Loucy (cell line): Measurements from ENCODE around the gene SDK2.

Experiments used
- H2AFZ ChIP-seq: fragments of 200-600 bp; sonication (generic); 2 replicates; pipeline ENCODE4 v1.6.0; 2016; ENCODE audit warnings: antibody characterized with exemption, mild to moderate bottlenecking, low read length, moderate library complexity
- H3F3A ChIP-seq: fragments of 200-600 bp; 2 replicates; pipeline ENCODE4 v1.6.0; 2016; ENCODE audit warnings: antibody characterized with exemption, low read depth, mild to moderate bottlenecking
- H3K27me3 ChIP-seq: fragments of 200-600 bp; sonication (generic); 2 replicates; pipeline ENCODE4 v1.6.1; 2014; ENCODE audit warnings: low read length, mild to moderate bottlenecking; ENCODE audit not compliant: insufficient read depth, poor library complexity, severe bottlenecking
- H3K36me3 ChIP-seq: fragments of 200-600 bp; sonication (generic); 2 replicates; pipeline ENCODE4 v1.6.1; 2016; ENCODE audit warnings: low read length; ENCODE audit not compliant: insufficient read depth
- H3K4me1 ChIP-seq: fragments of 200-600 bp; sonication (generic); 2 replicates; pipeline ENCODE4 v1.5.1; 2014; ENCODE audit warnings: low read length, mild to moderate bottlenecking; ENCODE audit not compliant: insufficient read depth, poor library complexity, severe bottlenecking
- H3K4me2 ChIP-seq: fragments of 200-600 bp; sonication (generic); 2 replicates; pipeline ENCODE4 v1.6.0; 2014; ENCODE audit warnings: antibody characterized with exemption, low read length, low read depth, mild to moderate bottlenecking; ENCODE audit not compliant: poor library complexity, severe bottlenecking
- H3K4me3 ChIP-seq: fragments of 200-600 bp; sonication (generic); 2 replicates; pipeline ENCODE4 v1.5.1; 2014; ENCODE audit warnings: low read length, mild to moderate bottlenecking, mixed read lengths; ENCODE audit not compliant: poor library complexity, severe bottlenecking
- H3K79me2 ChIP-seq: fragments of 200-600 bp; sonication (generic); 2 replicates; pipeline ENCODE4 v1.6.1; 2014; ENCODE audit warnings: low read length; ENCODE audit not compliant: insufficient read depth
- H3K9ac ChIP-seq: fragments of 200-600 bp; sonication (generic); 2 replicates; pipeline ENCODE4 v1.6.0; 2014; ENCODE audit warnings: mild to moderate bottlenecking, low read depth, low read length, moderate library complexity; ENCODE audit not compliant: poor library complexity, severe bottlenecking
- H3K9me2 ChIP-seq: fragments of 200-600 bp; sonication (generic); replicated peaks from 2 replicates; pipeline ENCODE4 v1.6.1; 2016; ENCODE audit warnings: low read depth, low read length, mixed read lengths
- H3K9me3 ChIP-seq: fragments of 200-600 bp; sonication (generic); 2 replicates; pipeline ENCODE4 v1.6.1; 2014; ENCODE audit warnings: mild to moderate bottlenecking, antibody characterized with exemption, low read length, low read depth; ENCODE audit not compliant: insufficient read depth
- H4K20me1 ChIP-seq: fragments of 200-600 bp; sonication (generic); 2 replicates; pipeline ENCODE4 v1.6.0; 2014; ENCODE audit warnings: antibody characterized with exemption, low read length, mild to moderate bottlenecking; ENCODE audit not compliant: insufficient read depth, poor library complexity, severe bottlenecking
- EZH2phosphoT487 ChIP-seq: fragments of 200-600 bp; IDR thresholded peaks from 2 replicates; pipeline ENCODE4 v1.6.1; 2018; ENCODE audit warnings: antibody characterized with exemption, mild to moderate bottlenecking, moderate library complexity, borderline replicate concordance
- TF ChIP-seq, protein P1 (sequence below): fragments of 200-600 bp; sonication (generic); conservative IDR thresholded peaks from 2 replicates; pipeline ENCODE4 v1.5.1; 2014; ENCODE audit warnings: mild to moderate bottlenecking, antibody characterized with exemption, low read length

SDK2 gene

DNA sequence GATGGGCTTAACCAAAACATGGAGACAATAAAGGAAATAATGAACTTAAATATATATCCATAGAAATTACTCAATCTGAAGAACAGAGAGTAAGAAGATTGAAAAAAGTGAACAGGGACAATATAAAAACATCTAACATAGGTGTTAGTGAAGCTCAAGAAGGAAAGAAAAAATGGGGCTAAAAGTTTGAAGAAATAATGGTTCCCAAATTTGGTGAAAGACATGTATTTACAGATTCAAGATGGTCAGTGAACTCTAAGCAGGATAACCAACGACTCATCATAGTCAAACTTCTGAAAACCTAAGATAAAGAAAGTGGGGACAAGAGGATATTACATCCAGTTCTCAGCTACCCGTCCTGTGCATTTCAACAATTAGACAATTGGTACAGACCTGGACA lies 22.6 kb downstream of the SDK2 start:
- no peak overlapping the region for H2AFZ ChIP-seq
- no peaks in the 10 kb centered on the region for H3F3A ChIP-seq
- no peaks in the 10 kb centered on the region for H3K9me2 ChIP-seq
- H3K4me1 ChIP-seq, result peaks cover 9% of the 10 kb centered on the region
- H3K36me3 ChIP-seq, result no peaks in the 10 kb centered on the region; the same call in 1 of the 2 replicates
- H4K20me1 ChIP-seq, result no peaks in the 10 kb centered on the region
- no peak for TF ChIP-seq EZH2phosphoT487
- TF ChIP-seq, protein P1, sequence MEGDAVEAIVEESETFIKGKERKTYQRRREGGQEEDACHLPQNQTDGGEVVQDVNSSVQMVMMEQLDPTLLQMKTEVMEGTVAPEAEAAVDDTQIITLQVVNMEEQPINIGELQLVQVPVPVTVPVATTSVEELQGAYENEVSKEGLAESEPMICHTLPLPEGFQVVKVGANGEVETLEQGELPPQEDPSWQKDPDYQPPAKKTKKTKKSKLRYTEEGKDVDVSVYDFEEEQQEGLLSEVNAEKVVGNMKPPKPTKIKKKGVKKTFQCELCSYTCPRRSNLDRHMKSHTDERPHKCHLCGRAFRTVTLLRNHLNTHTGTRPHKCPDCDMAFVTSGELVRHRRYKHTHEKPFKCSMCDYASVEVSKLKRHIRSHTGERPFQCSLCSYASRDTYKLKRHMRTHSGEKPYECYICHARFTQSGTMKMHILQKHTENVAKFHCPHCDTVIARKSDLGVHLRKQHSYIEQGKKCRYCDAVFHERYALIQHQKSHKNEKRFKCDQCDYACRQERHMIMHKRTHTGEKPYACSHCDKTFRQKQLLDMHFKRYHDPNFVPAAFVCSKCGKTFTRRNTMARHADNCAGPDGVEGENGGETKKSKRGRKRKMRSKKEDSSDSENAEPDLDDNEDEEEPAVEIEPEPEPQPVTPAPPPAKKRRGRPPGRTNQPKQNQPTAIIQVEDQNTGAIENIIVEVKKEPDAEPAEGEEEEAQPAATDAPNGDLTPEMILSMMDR, result no peak
- H3K9me3 ChIP-seq, result no peaks in the 10 kb centered on the region
- H3K27me3 ChIP-seq, result no peaks in the 10 kb centered on the region
- no peak overlapping the region for H3K4me2 ChIP-seq
- no peak overlapping the region for H3K4me3 ChIP-seq
- H3K9ac ChIP-seq, result no peak overlapping the region
- peaks cover 86% of the 10 kb centered on the region; the same call in 1 of the 2 replicates for H3K79me2 ChIP-seq

DNA sequence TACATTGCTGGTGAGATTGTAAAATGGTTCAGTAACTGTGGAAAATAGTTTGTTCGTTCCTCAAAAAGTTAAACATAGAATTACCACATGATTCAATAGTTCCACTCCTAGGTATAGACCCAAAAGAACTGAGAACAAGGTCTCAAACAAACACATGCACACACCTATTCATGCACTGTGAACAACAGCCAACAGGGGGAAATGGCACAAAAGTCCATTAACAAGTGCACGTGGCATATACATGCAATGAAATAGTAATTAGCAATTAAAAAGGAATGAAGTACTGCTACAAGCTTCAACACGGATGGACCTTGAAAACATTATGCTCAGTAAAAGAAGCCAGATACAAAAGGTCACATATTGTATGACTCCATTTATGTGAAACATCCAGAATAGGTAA lies 23.8 kb downstream of the SDK2 start:
- H3K4me2 ChIP-seq, result no peak overlapping the region
- H3K4me1 ChIP-seq, result peaks cover 17% of the 10 kb centered on the region
- H3K4me3 ChIP-seq, result no peak overlapping the region
- H3K9me2 ChIP-seq, result no peaks in the 10 kb centered on the region
- H3K27me3 ChIP-seq, result no peaks in the 10 kb centered on the region
- no peak overlapping the region for H3K9ac ChIP-seq
- no peak overlapping the region for H2AFZ ChIP-seq
- H3K79me2 ChIP-seq, result peaks cover 90% of the 10 kb centered on the region; the same call in 1 of the 2 replicates
- H4K20me1 ChIP-seq, result no peaks in the 10 kb centered on the region
- no peaks in the 10 kb centered on the region for H3K9me3 ChIP-seq
- H3F3A ChIP-seq, result no peaks in the 10 kb centered on the region
- no peaks in the 10 kb centered on the region; the same call in 1 of the 2 replicates for H3K36me3 ChIP-seq
- no peak for TF ChIP-seq EZH2phosphoT487
- TF ChIP-seq, protein P1, result 0 out of 2 replicates have a peak, but pooled peaks have one; percentile 20

DNA sequence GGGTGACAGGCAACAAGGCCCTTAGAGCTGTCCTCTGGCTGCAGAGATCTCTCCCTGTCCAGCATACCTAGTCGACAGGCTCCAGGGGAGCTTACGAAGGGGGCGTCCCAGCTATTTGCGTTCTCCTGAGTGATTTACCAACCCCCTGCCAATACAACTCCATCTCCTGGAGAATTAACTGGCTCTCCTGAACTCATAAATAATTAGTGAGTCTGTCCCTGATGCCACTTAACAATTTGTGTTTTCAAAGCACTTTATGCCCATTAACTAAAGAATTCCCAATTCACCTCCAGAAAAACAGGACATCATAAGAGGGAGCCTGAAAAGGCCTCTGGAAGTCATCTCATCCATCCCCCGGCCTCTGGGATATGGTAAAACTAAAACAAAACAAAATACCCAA lies 26.7 kb downstream of the SDK2 start:
- Histone ChIP-seq H3K4me2 (no peak overlapping the region), H4K20me1 (no peaks in the 10 kb centered on the region), H2AFZ (no peak overlapping the region), H3K9ac (no peak overlapping the region), H3K36me3 (no peaks in the 10 kb centered on the region), H3K4me1 (peaks cover 23% of the 10 kb centered on the region), H3K27me3 (no peaks in the 10 kb centered on the region), H3K9me2 (no peaks in the 10 kb centered on the region), H3F3A (no peaks in the 10 kb centered on the region), H3K4me3 (no peak overlapping the region), H3K9me3 (no peaks in the 10 kb centered on the region), H3K79me2 (peaks cover 85% of the 10 kb centered on the region; the same call in 1 of the 2 replicates)
- no peak for TF ChIP-seq EZH2phosphoT487
- TF ChIP-seq, protein P1, result no peak
